Measurements from ENCODE around the gene TRDMT1.

The TRDMT1 gene

DNA sequence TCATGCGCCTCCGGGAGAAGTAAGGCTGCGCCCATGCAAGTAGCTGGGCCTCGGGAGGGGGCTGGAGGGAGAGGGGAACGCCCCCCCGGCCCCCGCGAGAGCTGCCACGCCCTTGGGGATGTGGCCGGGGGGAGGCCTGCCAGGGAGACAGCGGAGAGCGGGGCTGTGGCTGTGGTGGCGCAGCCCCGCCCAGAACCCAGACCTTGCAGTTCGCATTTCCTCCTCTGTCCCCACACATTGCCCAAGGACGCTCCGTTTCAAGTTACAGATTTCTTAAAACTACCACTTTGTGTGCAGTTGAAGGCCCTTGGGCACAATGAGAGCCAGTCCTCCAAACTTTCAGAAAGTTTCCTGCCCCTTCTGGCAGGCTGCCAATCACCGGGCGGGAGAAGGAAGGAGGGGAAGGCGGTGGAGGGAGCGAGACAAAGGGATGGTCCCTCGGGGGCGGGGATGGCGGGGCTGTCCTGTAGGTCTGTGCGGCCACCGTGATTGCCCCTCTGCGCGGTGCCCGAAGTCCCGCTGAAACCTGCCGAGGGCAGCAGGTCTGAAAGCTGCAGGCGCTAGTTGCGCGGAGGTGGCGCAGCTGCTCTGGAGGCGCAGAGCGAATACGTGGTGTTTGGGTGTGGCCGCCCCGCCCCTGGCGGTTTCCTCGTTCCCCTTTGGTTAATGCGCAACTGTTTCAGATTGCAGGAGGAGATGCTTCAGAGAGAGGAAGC is 28.7 kb upstream of the TRDMT1 start:
- peak; percentile 93 for DNase-seq

- no peak for DNase-seq
Measured at GRCh38 chr10:17229717-17229966, 28.2 kb upstream of the TRDMT1 start.

GRCh38 chr10:17229016-17229716 is 27.7 kb upstream of the TRDMT1 start:
- peak; percentile 62 for DNase-seq

DNA sequence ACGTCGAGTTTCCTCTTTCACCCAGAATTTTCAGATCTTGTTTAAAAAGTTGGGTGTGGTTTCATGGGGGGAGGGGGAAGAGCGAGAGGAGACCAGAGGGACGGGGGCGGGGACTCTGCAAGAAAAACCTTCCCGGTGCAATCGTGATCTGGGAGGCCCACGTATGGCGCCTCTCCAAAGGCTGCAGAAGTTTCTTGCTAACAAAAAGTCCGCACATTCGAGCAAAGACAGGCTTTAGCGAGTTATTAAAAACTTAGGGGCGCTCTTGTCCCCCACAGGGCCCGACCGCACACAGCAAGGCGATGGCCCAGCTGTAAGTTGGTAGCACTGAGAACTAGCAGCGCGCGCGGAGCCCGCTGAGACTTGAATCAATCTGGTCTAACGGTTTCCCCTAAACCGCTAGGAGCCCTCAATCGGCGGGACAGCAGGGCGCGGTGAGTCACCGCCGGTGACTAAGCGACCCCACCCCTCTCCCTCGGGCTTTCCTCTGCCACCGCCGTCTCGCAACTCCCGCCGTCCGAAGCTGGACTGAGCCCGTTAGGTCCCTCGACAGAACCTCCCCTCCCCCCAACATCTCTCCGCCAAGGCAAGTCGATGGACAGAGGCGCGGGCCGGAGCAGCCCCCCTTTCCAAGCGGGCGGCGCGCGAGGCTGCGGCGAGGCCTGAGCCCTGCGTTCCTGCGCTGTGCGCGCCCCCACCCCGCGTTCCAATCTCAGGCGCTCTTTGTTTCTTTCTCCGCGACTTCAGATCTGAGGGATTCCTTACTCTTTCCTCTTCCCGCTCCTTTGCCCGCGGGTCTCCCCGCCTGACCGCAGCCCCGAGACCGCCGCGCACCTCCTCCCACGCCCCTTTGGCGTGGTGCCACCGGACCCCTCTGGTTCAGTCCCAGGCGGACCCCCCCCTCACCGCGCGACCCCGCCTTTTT is 26.9 kb upstream of the TRDMT1 start, which contains the start of gene VIM:
Gene VIM (plus strand): TSS at position 151 of the 925 bp plus-strand sequence. CDS start 1,182 bp downstream, outside the sequence.
- DNase-seq, result peak; percentile 89

DNA sequence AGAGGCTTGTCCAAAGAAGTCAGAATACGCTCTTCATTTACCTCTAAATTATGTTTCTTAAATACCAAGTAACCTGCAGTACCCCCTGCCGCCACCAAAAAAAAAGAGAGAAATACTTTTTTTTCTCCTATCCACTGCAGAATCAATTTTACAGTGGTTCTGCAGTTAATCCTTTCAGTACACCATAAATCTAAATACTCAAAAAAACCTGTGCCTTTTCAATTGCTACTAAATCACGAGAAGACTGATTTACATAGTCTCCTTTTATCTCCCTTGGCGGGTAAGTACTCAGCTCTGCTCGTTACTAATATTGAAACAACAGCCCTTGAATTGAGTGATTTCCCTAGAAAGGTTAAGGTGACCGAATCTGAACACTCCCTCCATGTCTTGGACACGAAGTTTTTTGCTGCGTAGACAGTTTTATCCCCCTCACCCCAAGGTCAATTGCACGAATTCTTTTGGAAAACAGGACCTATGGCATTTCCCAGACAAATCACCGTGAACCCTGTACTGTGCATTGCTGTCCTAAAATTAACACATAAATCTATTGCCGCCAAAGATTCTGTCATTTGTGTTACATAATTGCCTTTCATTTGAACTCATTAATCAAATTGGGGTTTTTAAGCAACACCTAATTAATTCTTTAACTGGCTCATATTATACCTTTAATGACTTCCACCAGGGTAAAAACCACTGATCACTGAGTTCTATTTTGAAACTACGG is 26.1 kb upstream of the TRDMT1 start:
- DNase-seq, result peak; percentile 32

GRCh38 chr10:17226891-17227303 is 25.4 kb upstream of the TRDMT1 start:
- no peak for DNase-seq

GRCh38 chr10:17225808-17226207 is 24.3 kb upstream of the TRDMT1 start:
- no peak for DNase-seq

- no peak for DNase-seq
Measured at GRCh38 chr10:17222329-17222728, 20.9 kb upstream of the TRDMT1 start.

- no peak for DNase-seq
Measured at GRCh38 chr10:17220652-17221100, 19.2 kb upstream of the TRDMT1 start.

GRCh38 chr10:17219024-17219423 is 17.6 kb upstream of the TRDMT1 start:
- DNase-seq, result no peak

GRCh38 chr10:17217631-17218232 is 16.3 kb upstream of the TRDMT1 start:
- no peak for DNase-seq

GRCh38 chr10:17216901-17217395 is 15.5 kb upstream of the TRDMT1 start:
- DNase-seq, result no peak

DNA sequence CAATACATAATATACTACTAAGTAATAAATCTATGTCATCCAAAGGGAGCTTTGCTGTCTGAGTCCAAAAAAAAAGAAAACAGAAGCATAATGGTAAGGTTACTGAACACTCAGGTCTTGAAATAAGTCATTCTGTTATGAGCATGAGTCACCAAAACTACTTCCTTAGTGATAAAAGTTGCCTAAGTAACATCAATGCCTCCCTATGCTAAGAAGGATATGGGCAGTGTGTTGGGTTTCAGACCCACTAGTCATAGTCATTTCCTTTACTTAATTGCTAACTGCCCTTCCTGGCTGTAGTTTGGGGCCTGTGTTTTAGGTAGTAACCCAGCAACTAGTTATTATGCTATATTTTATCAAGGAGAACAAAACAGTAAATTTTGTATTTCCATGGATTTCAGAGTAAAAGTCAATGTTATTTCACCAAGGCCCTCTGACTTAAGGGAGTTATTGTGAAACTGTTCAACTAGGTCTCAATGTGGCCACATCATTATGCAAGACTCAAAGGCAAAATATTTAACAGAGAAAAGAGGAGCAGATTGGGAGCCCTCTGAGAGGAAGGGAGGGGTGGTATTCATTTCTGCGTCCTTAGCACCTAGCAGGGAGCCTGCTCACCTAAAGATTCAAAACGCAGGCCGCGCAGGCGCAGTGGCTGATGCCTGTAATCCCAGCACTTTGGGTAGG is 14.9 kb upstream of the TRDMT1 start:
- peak; percentile 27 for DNase-seq

- DNase-seq, result no peak
Measured at GRCh38 chr10:17215782-17216122, 14.3 kb upstream of the TRDMT1 start.

DNA sequence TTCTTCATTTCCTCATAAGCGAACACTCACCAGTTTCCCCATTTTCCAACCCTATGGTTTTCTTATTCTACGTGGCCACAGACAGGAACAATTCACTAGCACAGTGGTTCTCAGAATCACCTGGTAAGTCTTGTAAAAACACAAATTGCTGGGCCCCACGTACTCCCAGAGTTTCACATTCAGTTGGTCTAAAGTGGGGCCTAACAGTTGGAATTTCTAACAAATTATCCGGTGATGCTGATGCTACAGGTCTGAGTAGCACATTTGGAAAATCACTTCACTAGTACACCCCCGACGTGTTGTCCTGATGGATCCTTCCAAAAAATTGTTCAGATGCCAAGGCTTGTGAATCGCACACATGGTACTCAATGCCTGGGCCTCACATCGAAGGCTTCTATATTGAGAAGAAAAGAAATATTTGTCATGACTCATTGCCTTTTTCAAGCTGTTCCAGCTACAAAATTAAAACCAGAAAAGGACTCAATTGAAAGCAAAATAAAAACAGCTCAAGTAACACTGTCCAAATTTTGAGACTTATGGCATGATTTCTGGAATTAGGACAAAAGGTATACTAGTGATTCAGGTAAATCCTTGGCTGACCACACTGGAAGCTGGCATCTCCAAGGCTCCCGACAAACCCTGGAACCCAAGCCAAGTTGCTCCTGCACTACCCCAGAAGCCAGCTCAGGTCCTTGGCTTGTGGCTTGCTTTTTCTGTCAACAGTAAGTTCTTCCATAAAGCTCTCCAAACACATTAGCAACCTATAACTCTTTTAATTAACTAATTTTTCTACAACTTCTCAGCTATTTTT is 13.7 kb upstream of the TRDMT1 start:
- DNase-seq, result no peak

- DNase-seq, result no peak
Measured at GRCh38 chr10:17214526-17214925, 13.1 kb upstream of the TRDMT1 start.

DNA sequence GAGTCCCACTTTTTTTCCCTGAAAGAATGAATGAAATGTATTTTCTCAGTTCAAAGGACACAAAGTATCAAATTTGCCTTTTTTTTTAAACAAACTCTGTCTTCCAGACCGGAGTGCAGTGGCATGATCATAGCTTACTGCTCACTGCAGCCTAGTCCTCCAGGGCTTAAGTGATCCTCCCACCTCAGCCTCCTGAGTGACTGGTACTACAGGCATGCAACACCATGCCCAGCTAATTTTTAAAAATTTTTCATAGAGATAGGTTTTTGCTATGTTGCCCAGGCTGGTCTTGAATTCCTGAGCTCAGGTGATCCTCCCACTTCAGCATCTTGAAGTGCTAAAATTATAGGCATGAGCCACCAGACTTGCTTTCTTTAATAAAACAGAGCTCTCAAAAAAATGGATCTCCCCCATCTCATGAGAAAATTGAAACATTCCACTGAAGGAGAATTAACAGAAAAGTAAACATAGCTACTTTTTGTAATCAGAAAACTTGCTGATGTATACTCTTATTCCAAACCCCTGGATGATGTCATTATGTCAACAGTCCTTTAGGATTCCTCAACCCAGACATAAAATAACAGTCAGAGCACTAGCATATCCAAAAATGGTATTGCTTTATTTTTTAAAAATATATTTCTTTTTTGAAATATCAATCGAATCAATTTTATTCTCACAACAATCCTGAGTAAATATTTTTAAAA is 12.3 kb upstream of the TRDMT1 start:
- no peak for DNase-seq

GRCh38 chr10:17212802-17213221 is 11.3 kb upstream of the TRDMT1 start:
- no peak for DNase-seq

- DNase-seq, result no peak
Measured at GRCh38 chr10:17210361-17210760, 8.9 kb upstream of the TRDMT1 start.

DNA sequence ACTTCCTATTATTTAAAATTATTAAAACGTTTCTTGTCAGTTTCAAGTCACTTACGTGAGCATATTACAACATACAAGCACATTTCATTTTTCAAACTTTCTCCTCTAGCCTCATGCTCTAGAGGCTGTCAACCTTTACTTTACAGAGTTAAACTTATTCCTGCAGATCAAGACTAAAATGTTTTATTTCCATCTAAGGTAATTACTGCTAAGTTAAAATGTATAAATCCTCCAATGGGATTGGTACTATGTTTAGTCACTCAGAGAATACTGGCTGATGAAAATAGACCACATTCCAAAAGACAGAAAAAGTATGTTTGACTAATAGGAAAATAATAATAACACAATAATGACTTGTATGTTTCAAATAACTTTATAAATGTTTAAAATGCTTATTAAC is 8.4 kb upstream of the TRDMT1 start:
- DNase-seq, result no peak
